NCI-H1694 (cell line): ENCODE data around the gene NPEPPS.
"Not testable (repeated sequence)": the region's sequence is repeated elsewhere in the genome, so short reads cannot be mapped to it uniquely, and the experiment has no call there.

Experiments used
- DNase-seq: peaks from one replicate; lab custom pipeline; 2025; lab: John Stamatoyannopoulos, UW

The NPEPPS gene

GRCh38 chr17:47560517-47561043 lies 29.7 kb downstream of the NPEPPS start:
- DNase-seq = not testable (repeated sequence)

GRCh38 chr17:47561698-47562405 lies 30.9 kb downstream of the NPEPPS start:
- DNase-seq = not testable (repeated sequence)

DNA sequence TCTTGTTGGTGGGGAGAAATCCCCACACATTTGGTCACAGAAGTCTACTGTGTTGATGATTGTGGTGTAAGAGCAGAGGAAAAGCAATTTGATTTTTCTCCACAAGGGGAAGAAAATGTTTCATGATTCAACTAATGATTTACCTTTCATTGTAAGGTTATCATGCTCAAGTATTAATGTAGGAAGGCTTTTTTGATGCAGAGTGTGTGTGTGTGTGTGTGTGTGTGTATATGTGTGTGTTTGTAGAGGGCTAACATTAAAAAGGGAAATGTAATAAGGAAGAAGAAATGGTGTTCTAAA lies 31.4 kb downstream of the NPEPPS start:
- not testable (repeated sequence) for DNase-seq

DNA sequence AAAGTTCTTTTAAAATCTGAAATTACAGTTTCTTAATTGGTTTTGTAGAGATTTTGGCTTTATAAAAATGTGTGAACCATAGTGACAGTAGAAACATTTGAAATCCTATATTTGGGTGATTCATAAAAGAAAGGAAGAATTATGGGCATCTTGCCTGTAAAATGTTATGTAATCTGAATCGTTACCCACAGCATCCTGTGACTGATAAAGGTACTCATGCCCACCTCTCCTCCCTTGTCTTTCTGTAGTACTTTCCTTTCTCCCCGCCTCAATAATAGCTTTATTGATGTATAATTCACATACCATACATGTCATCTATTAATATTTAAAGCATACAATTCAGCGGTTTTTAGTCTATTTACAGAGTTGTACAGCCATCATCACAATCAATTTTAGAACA lies 36.4 kb downstream of the NPEPPS start:
- not testable (repeated sequence) for DNase-seq

DNA sequence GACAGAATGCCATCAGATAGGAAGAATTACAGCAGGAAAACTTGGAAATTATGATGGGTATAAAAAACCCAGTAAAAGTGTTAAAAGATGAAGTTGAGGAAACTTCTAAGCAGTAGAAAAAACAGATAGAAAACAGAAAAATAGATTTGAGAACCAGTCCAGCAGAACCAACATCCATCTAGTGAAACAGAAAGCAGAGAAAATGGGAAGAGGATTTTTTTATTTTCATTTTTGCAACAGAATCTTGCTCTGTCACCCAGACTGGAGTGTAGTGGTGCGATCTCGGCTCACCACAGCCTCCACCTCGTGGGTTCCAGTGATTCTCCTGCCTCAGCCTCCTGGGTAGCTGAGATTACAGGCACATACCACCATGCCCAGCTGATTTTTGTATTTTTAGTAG lies 41.7 kb downstream of the NPEPPS start:
- not testable (repeated sequence) for DNase-seq

DNA sequence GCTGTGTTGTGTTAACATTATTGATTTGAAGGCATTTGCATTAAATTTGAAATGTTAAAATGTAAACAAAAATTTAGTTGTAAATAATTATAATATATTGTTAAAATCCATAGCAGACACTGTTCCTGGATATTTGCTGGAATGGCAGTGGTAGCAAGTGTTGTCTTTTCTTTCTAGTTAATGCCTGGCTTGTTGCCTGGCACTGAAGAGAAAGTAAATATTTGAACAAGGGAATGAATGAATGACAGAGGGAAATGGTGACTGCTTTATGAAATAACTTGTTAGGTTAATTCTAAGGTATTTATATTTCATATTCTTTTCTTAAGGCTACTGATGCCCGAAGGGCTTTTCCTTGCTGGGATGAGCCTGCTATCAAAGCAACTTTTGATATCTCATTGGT lies 51.5 kb downstream of the NPEPPS start:
- DNase-seq = not testable (repeated sequence)

DNA sequence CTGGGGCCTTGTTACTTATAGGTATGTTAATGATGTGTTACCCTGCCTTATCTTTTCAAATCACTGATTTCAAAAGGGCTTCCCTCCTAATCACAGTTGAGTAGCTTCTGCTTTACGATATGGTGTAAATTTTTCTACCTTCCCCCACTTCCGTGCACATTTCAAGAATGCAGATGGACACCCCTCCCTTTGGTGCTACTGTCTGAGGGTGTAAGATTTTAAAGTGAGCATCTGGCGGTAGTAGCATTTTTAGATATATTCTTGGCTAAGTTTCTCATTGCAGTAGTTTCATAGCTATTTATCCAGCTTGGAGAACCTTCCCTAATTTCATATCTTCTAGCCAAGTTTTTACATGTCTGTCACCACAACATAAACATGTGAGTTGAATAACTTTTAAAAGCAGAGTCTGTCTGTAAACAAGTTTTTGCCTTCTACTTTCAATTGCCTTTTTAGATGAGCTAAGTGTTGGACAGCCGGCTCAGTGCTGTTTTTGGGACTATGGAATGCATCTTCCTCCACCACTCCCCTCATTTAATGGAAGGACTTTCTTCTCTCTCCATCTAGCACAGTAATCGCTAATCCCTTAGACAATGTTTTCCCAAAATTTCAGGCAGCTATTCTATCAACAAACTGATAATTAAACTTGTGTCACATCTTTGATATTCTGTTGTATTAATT lies 55.6 kb downstream of the NPEPPS start:
- DNase-seq = not testable (repeated sequence)

DNA sequence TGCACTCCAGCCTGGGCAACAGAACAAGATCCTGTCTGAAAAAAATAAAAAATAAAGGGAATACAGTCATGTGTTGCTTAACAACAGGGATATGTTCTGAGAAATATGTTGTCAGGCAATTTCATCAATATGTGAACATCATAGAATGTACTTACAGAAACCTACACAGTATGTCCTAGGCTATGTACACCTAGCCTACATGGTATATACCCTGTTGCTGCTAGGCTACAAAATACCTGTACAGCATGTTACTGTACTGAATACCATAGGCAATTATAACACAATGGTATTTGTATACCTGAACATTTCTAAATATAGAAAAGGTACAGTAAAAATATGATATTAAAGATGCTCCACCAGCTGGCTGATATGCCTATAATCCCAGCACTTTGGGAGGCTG lies 62.6 kb downstream of the NPEPPS start:
- DNase-seq = not testable (repeated sequence)

DNA sequence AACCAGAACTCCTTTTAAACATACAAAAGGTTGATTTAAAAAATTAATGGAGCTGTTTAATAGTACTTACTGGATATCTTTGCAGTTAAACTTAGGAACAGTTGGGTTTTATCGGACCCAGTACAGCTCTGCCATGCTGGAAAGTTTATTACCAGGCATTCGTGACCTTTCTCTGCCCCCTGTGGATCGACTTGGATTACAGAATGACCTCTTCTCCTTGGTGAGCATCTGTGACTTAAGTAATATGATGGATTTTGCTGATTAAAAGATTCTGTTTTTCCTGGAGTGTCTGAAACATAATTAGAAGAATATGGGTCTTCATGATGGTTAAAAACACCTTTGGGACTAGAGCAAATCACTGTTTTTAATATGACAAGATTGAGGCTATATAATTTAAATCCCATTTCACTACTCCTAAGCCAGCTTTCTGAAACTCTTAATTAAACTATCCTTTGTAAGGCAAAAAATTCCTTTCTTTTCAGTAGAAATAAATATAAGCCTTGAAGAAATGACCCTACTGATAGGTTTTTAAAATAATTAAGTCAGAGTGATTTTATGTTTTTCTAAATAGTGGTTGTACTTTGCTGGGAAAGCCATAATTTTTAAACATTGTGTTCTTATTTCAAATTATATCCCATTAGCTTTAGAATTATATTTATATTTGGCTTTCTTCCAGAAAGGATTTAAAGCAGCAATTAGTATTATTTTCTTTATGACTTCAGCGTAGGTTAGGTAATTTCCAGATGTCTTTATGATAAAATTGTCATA lies 73.1 kb downstream of the NPEPPS start:
- no peak for DNase-seq

DNA sequence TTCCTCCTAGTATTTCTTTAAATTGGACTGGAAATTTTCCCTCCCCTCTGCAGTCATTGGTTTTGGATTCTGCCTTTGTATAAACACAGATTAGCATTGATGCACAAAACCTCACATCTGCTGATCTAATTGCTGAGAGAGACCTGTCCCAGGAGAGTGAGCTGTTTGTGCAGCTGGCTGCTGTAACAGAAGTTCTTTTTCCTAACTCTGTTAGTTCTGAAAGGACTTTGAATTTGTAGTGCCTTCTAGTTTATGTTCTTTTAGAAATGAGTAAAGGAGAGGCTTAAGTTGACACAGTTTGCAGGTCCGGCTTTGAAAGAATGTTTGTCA lies 73.7 kb downstream of the NPEPPS start:
- DNase-seq = peak; percentile 86

DNA sequence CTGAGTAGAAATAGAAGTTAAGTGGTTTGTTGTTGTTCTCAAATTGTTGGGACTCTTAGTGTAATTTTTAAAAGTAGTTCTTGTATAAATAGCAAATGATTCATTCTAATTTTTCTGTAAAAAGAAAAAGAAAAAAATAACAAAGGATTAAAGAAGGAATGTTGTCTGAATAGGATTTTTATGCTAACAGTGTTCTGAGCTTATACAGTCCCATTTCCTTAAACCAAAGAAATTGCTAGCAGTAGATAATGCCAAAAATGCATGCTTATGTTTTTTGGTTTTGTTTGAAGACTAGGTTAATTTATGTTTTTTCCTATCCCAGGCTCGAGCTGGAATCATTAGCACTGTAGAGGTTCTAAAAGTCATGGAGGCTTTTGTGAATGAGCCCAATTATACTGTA lies 74.1 kb downstream of the NPEPPS start:
- no peak for DNase-seq

GRCh38 chr17:47607481-47607880 lies 76.6 kb downstream of the NPEPPS start:
- DNase-seq = no peak

DNA sequence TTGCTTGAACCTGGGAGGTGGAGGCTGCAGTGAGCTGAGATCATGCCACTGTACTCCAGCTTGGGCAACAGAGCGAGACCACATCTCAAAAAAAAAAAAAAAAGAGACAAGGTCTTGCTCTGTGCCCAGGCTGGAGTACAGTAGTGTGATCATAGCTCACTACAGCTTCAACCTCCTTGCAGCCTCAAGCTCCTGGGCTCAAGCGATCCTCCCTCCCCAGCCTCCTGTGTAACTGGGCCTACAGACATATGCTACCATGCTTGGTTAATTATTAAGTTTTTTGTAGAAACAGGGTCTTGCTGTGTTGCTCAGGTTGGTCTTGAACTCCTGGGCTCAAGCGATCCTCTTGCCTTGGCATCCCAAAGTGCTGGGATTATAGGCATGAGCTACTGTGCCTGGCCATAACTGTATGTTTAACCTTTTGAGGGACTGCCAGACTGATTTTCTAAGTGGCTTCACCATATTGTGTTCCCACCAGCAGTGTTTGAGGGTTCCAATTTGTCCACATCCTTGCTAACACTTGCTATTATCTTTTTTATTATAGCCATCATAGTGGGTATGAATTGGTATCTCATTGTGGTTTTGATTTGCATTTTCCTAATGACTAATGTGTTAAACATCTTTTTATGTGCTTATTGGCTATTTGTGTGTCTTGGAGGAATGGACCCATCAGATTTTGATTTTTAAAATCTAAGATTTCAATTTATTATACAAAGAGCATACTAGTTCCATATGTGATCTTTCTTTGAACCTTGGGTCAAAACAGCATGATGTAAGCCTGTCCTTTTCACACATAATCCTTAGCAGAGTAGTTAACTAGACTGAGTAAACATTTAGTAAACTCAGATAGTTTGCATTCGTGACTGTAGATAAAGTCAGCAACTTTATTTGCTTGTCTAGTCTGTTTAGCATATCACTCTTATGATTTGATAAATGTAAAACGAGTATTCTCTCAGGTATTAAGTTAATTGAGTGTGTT lies 80.8 kb downstream of the NPEPPS start:
- DNase-seq = no peak

DNA sequence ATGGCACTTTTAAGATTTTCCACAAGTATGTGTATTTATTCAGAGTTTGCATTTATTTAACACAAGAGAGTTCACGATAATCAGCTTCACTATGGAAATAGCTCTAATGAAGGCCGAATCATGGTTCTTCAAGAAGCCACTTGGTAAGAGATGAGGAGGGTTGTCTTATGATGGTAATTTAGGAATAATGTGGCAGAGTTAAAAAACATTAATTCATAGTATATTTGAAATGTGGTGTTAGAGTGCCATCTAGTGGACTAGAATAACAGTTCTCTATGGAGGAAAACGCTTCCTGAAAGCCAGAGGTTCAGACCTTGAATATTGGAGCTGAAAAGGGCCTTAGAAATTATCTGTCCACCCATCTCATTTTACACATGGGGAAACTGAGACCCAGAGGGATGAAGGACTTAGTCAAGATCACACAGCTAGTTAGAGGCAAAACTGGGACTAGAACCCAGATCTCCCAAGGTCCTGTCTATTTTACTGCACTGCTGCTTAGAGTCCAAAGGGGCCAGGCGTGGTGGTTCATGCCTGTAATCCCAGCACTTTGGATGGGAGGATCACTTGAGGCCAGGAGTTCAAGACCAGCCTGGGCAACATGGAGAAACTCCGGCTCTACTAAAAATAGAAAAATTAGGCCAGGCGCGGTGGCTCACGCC lies 85.0 kb downstream of the NPEPPS start:
- DNase-seq = peak; percentile 72

GRCh38 chr17:47618410-47618809 lies 87.5 kb downstream of the NPEPPS start:
- no peak for DNase-seq

DNA sequence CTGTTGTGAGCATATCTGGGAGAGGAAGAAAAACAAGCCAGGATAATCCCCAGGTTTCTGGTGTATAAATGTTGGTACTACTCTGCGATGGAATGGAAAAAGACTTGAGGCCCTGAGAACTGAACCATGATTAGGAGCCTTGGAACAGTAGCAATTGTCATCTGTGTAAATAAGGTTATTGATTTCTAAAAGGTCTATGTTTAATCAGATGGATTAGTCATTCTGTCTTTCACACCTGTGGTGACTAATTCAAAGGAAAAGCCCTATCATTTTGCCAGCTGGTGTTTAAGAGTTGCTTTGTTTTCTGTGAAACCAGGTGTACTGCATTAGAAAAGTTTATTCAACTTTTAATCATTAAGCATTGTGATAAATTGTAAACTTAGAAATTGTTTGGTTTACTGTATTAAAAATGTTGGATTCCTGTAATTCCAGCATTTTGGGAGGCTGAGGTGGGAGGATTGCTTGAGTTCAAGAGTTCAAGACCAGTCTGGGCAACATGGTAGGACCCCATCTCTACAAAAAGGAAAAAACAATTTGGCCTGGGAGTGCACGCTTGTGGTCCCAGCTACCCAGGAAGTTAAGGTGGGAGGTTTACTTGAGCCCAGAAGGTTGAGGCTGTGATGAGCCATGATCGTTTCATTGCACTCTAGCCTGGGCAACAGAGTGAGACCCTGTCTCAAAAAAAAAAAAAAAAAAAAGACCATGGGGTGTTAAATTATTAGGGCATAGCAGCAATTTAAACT lies 89.8 kb downstream of the NPEPPS start:
- no peak for DNase-seq

DNA sequence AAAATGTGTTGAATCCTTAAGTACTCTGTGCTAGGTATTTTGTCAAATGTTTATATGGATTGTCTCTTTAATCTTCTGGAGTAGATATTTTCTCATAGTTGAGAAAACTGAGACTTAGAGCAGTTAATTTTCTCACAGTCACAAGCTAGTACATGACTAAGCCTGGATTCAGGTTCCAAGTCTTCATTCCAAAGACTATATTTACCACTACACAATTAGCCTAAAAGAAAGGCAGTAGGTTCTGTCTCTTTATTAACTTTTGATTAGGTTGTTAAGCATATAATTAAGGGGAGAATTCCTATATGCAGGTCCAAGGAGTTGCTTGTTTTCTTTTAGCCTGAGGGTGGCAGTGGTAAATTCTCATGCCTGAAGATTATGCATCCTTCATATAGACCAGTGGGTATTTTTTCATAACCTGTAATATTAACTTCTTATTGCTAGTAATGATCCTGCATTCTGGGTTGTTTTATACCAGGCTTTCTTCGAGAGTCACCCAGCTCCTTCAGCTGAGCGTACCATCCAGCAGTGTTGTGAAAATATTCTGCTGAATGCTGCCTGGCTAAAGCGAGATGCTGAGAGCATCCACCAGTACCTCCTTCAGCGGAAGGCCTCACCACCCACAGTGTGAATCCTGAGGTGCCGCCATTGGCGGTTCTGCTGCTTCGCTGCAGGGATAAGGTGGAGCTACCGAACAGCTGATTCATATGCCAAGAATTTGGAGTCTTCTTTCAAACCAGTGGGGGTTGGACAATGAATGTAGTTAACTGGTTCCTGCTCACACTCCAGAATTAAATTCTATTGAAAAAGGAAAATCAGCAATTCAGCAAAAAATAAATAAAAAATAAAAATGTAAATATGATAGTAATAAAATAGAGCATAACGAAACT lies 90.6 kb downstream of the NPEPPS start:
- no peak for DNase-seq

DNA sequence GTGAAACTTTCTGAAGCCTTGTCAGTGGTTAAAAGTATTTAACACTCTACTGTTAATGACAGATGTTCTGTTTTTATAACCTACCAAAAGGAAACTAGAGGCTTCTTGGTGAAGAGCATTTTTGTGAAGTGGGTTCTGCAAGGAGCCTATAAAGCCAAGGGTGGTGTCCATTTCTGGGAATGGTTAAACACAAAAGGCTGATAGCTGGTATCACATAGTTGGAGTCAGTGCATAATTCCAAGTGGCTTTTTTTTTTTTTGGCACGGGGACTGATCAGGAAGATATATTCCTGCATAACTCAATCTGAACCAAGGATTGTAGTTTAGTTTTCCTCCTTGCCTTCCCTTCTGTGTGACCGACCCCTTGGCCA lies 91.3 kb downstream of the NPEPPS start:
- no peak for DNase-seq

- no peak for DNase-seq
These were observed 93.8 kb downstream of the NPEPPS start for GRCh38 chr17:47624727-47625068.
